HK-2 (cell line): ENCODE measurements around the gene RUNX2.

ENCODE experiments used
- DNase-seq: peaks from one replicate; pipeline ENCODE4 v3.0.0-alpha.2; 2018; ENCODE audit not compliant: unreplicated experiment

The RUNX2 gene

GRCh38 chr6:45705137-45705855, 377.2 kb downstream of the RUNX2 start:
- DNase-seq = no peak

GRCh38 chr6:45706319-45706718, 378.2 kb downstream of the RUNX2 start:
- DNase-seq = no peak

- no peak for DNase-seq
These were observed 379.0 kb downstream of the RUNX2 start for GRCh38 chr6:45707176-45707575.

GRCh38 chr6:45709781-45710220, 381.7 kb downstream of the RUNX2 start:
- no peak for DNase-seq

GRCh38 chr6:45710304-45710821, 382.2 kb downstream of the RUNX2 start:
- no peak for DNase-seq

GRCh38 chr6:45712076-45712475, 383.9 kb downstream of the RUNX2 start:
- no peak for DNase-seq

- DNase-seq = no peak
These were observed 384.7 kb downstream of the RUNX2 start for GRCh38 chr6:45712786-45713185.
